HEK293T (cell line): Measurements from ENCODE around the gene RHOA.

ENCODE experiments used
- BHLHE40 ChIP-seq: fragments of 450-650 bp; IDR thresholded peaks from 2 replicates; pipeline ENCODE4 v1.6.1; 2016; ENCODE audit warnings: mild to moderate bottlenecking, moderate library complexity, borderline replicate concordance
- CTBP1 ChIP-seq: fragments of 450-650 bp; IDR thresholded peaks from 2 replicates; pipeline ENCODE4 v1.6.1; 2016; ENCODE audit warnings: borderline replicate concordance
- ELF4 ChIP-seq: fragments of 450-650 bp; IDR thresholded peaks from 2 replicates; pipeline ENCODE4 v1.6.1; 2017; ENCODE audit warnings: antibody characterized with exemption
- FOXK2 ChIP-seq: fragments of 450-650 bp; IDR thresholded peaks from 2 replicates; pipeline ENCODE4 v1.6.1; 2016; ENCODE audit warnings: mild to moderate bottlenecking
- L3MBTL2 ChIP-seq: fragments of 450-650 bp; conservative IDR thresholded peaks from 2 replicates; pipeline ENCODE4 v1.6.1; 2016; ENCODE audit warnings: mild to moderate bottlenecking
- LEF1 ChIP-seq: fragments of 450-650 bp; IDR thresholded peaks from 2 replicates; pipeline ENCODE4 v1.6.1; 2017; ENCODE audit warnings: mild to moderate bottlenecking, borderline replicate concordance
- NFRKB ChIP-seq: fragments of 450-650 bp; IDR thresholded peaks from 2 replicates; pipeline ENCODE4 v1.6.1; 2016; ENCODE audit warnings: mild to moderate bottlenecking, moderate library complexity
- SP1 ChIP-seq: fragments of 450-650 bp; IDR thresholded peaks from 2 replicates; pipeline ENCODE4 v1.6.1; 2017
- SUZ12 ChIP-seq: fragments of 450-650 bp; IDR thresholded peaks from 2 replicates; pipeline ENCODE4 v1.6.1; 2016; ENCODE audit warnings: mild to moderate bottlenecking
- TARDBP ChIP-seq: fragments of 450-650 bp; IDR thresholded peaks from 2 replicates; pipeline ENCODE4 v1.6.1; 2016
- ZNF384 ChIP-seq: fragments of 450-650 bp; IDR thresholded peaks from 2 replicates; pipeline ENCODE4 v1.6.1; 2016

DNA sequence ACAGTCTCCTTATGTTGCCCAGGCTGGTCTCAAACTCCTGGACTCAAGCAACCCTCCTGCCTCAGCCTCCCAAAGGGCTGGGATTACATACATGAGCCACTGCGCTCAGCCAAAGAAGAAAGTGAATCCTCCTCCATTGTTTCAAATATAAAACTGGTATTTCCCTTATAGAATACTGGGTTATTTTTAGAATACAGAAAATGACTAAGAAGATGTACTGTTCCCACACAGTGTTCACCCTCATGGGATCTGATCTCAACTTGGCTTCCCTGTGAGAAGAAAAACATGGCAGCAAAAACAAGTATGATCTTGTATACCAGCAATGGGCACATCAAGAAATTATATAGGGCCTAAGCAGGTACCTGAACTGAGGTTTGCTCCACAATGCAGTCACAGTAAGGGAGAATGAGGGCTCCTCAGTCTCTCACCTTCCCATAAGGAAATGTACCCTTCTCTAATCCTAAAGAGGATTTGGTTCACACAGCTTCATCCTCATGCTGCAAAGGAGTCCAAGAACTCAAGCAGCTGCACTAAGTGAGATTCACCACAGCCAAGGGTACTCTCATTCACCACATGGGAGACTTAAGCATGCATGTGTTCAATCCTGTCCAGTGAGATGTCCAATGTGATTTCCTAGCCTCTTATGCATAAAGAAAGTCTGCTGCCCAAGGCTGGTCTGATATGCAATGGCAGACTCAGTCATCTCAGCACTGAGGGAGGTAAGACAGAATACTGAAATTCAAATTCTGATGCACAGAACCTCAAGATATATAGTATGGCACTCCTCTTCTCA is 97.7 kb downstream of the RHOA start:
- TF ChIP-seq ZNF384 (no peak), NFRKB (no peak), CTBP1 (no peak), LEF1 (no peak), FOXK2 (no peak), SP1 (no peak), TARDBP (no peak), L3MBTL2 (no peak), SUZ12 (no peak), BHLHE40 (no peak), ELF4 (no peak)
